Measurements from ENCODE around the gene TRIM8.

TRIM8 gene

DNA sequence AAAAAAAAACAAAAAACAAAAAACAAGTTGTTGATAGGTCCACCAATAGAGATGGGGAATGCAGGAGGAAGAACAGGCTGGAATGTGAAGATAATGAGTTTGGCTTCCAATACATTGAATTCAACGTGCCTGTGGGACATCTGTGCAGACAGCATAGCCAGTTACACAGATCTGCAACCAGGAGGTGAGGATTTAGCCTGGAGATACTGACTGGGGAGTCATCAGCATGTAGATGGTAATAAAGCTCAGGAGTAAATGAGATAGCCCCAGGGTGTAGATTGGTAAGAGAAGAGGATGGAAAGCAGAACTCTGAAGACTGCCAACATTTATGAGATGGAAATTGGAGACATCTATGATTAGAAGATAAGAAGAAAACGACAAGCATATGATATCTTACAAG, 4.7 kb upstream of the TRIM8 start:
- Histone ChIP-seq H4K20me1 (ENCODE audit: control insufficient read depth, insufficient read depth, low read depth, low read length) (no peaks in the 10 kb centered on the region), H3K27ac (ENCODE audit: low read depth, low read length) (no peak overlapping the region), H3K36me3 (ENCODE audit: control insufficient read depth, low read length) (peaks cover 2% of the 10 kb centered on the region), H3K4me2 (ENCODE audit: low read length) (no peak overlapping the region), H3K9me3 (ENCODE audit: control insufficient read depth, insufficient read depth, low read length) (no peaks in the 10 kb centered on the region), H3K27me3 (ENCODE audit: control insufficient read depth, low read length) (no peaks in the 10 kb centered on the region), H3F3A (ENCODE audit: control insufficient read depth, insufficient read depth) (peaks cover 10% of the 10 kb centered on the region; the same call in 1 of the 2 replicates), H3K4me1 (ENCODE audit: control insufficient read depth, low read length) (peaks cover 31% of the 10 kb centered on the region), H3K79me2 (ENCODE audit: control insufficient read depth, low read length) (peaks cover 13% of the 10 kb centered on the region), H3K9me2 (replicated peaks; ENCODE audit: control insufficient read depth, low read length) (no peaks in the 10 kb centered on the region), H3K4me3 (ENCODE audit: low read length) (no peak overlapping the region)
- TF ChIP-seq, protein P1, sequence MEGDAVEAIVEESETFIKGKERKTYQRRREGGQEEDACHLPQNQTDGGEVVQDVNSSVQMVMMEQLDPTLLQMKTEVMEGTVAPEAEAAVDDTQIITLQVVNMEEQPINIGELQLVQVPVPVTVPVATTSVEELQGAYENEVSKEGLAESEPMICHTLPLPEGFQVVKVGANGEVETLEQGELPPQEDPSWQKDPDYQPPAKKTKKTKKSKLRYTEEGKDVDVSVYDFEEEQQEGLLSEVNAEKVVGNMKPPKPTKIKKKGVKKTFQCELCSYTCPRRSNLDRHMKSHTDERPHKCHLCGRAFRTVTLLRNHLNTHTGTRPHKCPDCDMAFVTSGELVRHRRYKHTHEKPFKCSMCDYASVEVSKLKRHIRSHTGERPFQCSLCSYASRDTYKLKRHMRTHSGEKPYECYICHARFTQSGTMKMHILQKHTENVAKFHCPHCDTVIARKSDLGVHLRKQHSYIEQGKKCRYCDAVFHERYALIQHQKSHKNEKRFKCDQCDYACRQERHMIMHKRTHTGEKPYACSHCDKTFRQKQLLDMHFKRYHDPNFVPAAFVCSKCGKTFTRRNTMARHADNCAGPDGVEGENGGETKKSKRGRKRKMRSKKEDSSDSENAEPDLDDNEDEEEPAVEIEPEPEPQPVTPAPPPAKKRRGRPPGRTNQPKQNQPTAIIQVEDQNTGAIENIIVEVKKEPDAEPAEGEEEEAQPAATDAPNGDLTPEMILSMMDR (IDR thresholded peaks at IDR 0.05; ENCODE audit: low read depth, low read length, poor library complexity, severe bottlenecking), result no peak
- no peak for TF ChIP-seq EZH2phosphoT487 (IDR thresholded peaks at IDR 0.05; ENCODE audit: borderline replicate concordance, low read length)

DNA sequence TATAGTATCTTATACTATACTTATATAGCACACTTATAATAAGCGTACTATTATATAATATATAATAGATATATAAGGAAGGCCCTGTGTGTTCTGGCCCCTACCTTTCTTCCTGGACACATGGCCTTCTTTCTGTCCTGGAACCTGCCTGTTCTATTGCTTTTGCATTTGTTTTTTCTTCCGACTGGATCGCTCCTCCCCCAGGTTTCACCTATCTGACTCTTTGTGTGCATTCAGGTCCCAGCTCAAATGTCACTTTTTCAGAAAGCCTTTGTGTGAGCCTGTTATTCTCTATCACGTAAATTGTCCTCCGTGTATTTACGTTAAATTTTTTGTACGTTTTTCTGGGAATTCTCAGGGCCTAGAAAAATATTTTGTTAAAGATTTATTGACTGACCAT, 2.9 kb upstream of the TRIM8 start:
- H3K36me3 ChIP-seq (ENCODE audit: control insufficient read depth, low read length), result peaks cover 17% of the 10 kb centered on the region
- H3K4me1 ChIP-seq (ENCODE audit: control insufficient read depth, low read length), result peaks cover 20% of the 10 kb centered on the region
- no peaks in the 10 kb centered on the region for H4K20me1 ChIP-seq (ENCODE audit: control insufficient read depth, insufficient read depth, low read depth, low read length)
- H3K4me3 ChIP-seq (ENCODE audit: low read length), result peak overlapping the region; percentile 91
- H3K27ac ChIP-seq (ENCODE audit: low read depth, low read length), result peak overlapping the region; percentile 95
- no peaks in the 10 kb centered on the region for H3K27me3 ChIP-seq (ENCODE audit: control insufficient read depth, low read length)
- H3K9me2 ChIP-seq (replicated peaks; ENCODE audit: control insufficient read depth, low read length), result no peaks in the 10 kb centered on the region
- peaks cover 21% of the 10 kb centered on the region for H3F3A ChIP-seq (ENCODE audit: control insufficient read depth, insufficient read depth)
- TF ChIP-seq, protein P1 (IDR thresholded peaks at IDR 0.05; ENCODE audit: low read depth, low read length, poor library complexity, severe bottlenecking), result no peak
- no peak for TF ChIP-seq EZH2phosphoT487 (IDR thresholded peaks at IDR 0.05; ENCODE audit: borderline replicate concordance, low read length)
- peaks cover 31% of the 10 kb centered on the region for H3K79me2 ChIP-seq (ENCODE audit: control insufficient read depth, low read length)
- H3K9me3 ChIP-seq (ENCODE audit: control insufficient read depth, insufficient read depth, low read length), result no peaks in the 10 kb centered on the region
- peak overlapping the region; percentile 81 for H3K4me2 ChIP-seq (ENCODE audit: low read length)

DNA sequence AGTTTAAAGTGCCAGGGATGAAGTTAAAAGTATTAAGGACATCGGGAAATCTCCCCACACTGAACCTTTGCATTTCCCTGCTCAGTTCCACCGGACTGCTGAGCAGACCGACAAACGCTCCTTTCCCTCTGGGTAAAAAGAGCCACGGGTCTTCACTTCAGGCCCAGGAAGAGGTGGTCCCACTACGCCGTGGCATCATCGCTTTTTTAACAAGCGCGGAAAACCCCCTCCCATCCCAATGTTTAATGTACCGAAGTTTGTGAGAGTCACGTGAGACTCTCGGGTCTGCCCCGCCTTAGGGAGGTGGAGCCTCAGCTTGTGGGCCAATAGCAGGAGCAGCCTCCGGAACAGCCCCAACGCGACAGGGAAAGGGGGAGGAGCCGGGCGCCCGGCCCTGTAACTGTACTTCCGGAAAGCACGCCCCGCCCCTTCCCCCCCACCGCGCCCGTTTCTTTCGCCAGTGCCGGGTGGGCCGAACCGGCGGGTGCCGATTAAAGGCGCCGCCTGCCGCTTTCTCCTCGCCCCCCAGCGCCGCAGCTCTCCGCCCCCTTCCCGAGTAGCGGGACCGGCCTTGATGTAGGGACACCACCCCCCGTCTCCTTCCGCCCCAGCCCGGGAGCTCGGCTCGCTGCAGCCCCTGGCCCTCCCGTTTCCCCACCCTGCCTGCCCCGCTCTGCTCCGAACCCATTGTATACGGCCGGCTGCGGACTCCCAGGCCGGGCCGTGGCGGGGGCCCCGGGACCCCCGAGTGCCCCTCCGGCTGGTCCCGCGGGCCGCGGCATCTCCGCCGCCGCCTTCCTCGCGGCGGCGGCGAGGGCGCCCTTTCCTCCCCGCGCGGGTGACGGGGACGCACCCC, 2.2 kb upstream of the TRIM8 start:
- Histone ChIP-seq H3F3A (ENCODE audit: control insufficient read depth, insufficient read depth) (peaks cover 25% of the 10 kb centered on the region), H3K27me3 (ENCODE audit: control insufficient read depth, low read length) (no peaks in the 10 kb centered on the region), H3K9me2 (replicated peaks; ENCODE audit: control insufficient read depth, low read length) (no peaks in the 10 kb centered on the region), H3K36me3 (ENCODE audit: control insufficient read depth, low read length) (peaks cover 23% of the 10 kb centered on the region), H3K4me3 (ENCODE audit: low read length) (peak overlapping the region; percentile 91), H3K79me2 (ENCODE audit: control insufficient read depth, low read length) (peaks cover 39% of the 10 kb centered on the region), H3K27ac (ENCODE audit: low read depth, low read length) (peak overlapping the region; percentile 95), H3K9me3 (ENCODE audit: control insufficient read depth, insufficient read depth, low read length) (no peaks in the 10 kb centered on the region), H3K4me2 (ENCODE audit: low read length) (peak overlapping the region; percentile 81), H3K4me1 (ENCODE audit: control insufficient read depth, low read length) (peaks cover 28% of the 10 kb centered on the region), H4K20me1 (ENCODE audit: control insufficient read depth, insufficient read depth, low read depth, low read length) (no peaks in the 10 kb centered on the region)
- TF ChIP-seq, protein P1 (IDR thresholded peaks at IDR 0.05; ENCODE audit: low read depth, low read length, poor library complexity, severe bottlenecking), result no peak
- no peak for TF ChIP-seq EZH2phosphoT487 (IDR thresholded peaks at IDR 0.05; ENCODE audit: borderline replicate concordance, low read length)
